T-helper 2 cell treated with Interferon-gamma antibody and Interleukin-4, amounts not matched to agents 100 ng/mL and 5 ng/mL, for 36 hours (primary cell): ENCODE results near the gene FOLR1. TPM values are rescaled to one million over a fixed set of nuclear protein-coding genes. Genes with fewer than 3 reads are reported as not detected.

Experiments
- intact Hi-C: fragments of 100-400 bp; cut with micrococcal nuclease; formaldehyde crosslinking; loops from one replicate; pipeline ENCODE4 v1.15.1; 2023
- total RNA-seq: library from RNA; stranded (reverse); gene quantifications from 2 replicates; pipeline ENCODE4 v1.2.3, GENCODE V29; 2022

The FOLR1 gene
- total RNA-seq, 1 donor from 2014 or later, result not detected

GRCh38 chr11:72245263-72245816 lies 53.4 kb downstream of the FOLR1 start:
- intact Hi-C loops, result no loop called here

Other genes starting within 250 kb of the FOLR1 start
- gene IL18BP, start 193.2 kb upstream of the FOLR1 start, total RNA-seq, result 15.2 and 15.7 TPM in 2 replicates
- 174 and 178 TPM in 2 replicates for gene NUMA1, start 111.6 kb upstream of the FOLR1 start, total RNA-seq
- 6.4 and 7.5 TPM in 2 replicates for gene LRRC51, start 111.3 kb upstream of the FOLR1 start, total RNA-seq
- gene LAMTOR1, start 88.8 kb upstream of the FOLR1 start, total RNA-seq, result 81.2 and 84.5 TPM in 2 replicates
- gene TOMT, start 86.2 kb upstream of the FOLR1 start, total RNA-seq, result 0.14 TPM in 1 of 2 replicates, not detected in the other
- gene ANAPC15, start 79.4 kb upstream of the FOLR1 start, total RNA-seq, result 77.9 and 78.0 TPM in 2 replicates
- gene FOLR3, start 56.4 kb upstream of the FOLR1 start, total RNA-seq, result not detected in 2 replicates
- not detected in 2 replicates for gene FOLR2, start 24.7 kb downstream of the FOLR1 start, total RNA-seq
- 126 TPM in 2 replicates for gene INPPL1, start 32.6 kb downstream of the FOLR1 start, total RNA-seq
- not detected in 2 replicates for gene PHOX2A, start 52.0 kb downstream of the FOLR1 start, total RNA-seq
- 24.0 and 28.0 TPM in 2 replicates for gene CLPB, start 242.4 kb downstream of the FOLR1 start, total RNA-seq